NB4 (cell line): Measurements from ENCODE around the gene ATN1.

Experiments used
- POLR2A ChIP-seq: IDR thresholded peaks from 2 replicates; pipeline ENCODE4 v1.6.1; 2011; ENCODE audit warnings: mild to moderate bottlenecking; ENCODE audit not compliant: insufficient read length; ENCODE audit errors: extremely low read depth
- TF ChIP-seq, protein P1 (sequence below): IDR thresholded peaks from one replicate; pipeline ENCODE4 v1.5.1; 2012; ENCODE audit warnings: low read depth, low read length
- TF ChIP-seq, protein P2 (sequence below): IDR thresholded peaks from 2 replicates; pipeline ENCODE4 v1.6.1; 2011; ENCODE audit warnings: low read depth, low read length

DNA sequence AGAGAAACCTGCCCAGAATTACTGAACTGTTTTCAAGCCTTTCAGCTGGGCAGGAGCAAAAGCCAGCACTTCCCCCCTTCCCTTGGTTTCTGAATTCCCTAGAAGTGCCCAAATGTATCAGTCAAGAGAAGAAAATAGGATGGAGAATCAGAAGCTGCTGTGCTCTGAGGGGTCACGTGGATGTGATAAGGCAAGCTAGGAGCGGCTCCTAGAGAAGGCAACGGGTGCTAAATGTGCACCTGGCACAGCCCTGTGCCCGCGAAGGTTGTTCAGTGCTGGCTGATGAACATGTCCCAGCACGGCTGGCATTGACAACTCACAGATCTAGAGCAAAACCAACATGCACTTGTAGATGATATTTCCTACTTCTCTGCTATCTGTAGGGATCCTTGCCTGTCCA is 51.3 kb downstream of the ATN1 start:
- TF ChIP-seq, protein P1, sequence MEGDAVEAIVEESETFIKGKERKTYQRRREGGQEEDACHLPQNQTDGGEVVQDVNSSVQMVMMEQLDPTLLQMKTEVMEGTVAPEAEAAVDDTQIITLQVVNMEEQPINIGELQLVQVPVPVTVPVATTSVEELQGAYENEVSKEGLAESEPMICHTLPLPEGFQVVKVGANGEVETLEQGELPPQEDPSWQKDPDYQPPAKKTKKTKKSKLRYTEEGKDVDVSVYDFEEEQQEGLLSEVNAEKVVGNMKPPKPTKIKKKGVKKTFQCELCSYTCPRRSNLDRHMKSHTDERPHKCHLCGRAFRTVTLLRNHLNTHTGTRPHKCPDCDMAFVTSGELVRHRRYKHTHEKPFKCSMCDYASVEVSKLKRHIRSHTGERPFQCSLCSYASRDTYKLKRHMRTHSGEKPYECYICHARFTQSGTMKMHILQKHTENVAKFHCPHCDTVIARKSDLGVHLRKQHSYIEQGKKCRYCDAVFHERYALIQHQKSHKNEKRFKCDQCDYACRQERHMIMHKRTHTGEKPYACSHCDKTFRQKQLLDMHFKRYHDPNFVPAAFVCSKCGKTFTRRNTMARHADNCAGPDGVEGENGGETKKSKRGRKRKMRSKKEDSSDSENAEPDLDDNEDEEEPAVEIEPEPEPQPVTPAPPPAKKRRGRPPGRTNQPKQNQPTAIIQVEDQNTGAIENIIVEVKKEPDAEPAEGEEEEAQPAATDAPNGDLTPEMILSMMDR: no peak
- no peak for TF ChIP-seq POLR2A
- TF ChIP-seq, protein P2, sequence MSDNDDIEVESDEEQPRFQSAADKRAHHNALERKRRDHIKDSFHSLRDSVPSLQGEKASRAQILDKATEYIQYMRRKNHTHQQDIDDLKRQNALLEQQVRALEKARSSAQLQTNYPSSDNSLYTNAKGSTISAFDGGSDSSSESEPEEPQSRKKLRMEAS: no peak
